Tibial nerve (tissue), 4 donors: ENCODE data around the gene ANO4. TPM values are rescaled to one million over a fixed set of nuclear protein-coding genes. Genes with fewer than 3 reads are reported as not detected.

Experiments
- DNase-seq, 2 donors: peaks; one replicate each; pipeline ENCODE4 v3.0.0-alpha.2; 2019; ENCODE audit warnings: low spot score in 2 of 2
- H3K27ac ChIP-seq, 4 donors: fragments of 200-600 bp; sonication (generic) in 3 of 4; one replicate each; pipeline ENCODE4 v1.5.1; 2017 to 2019; ENCODE audit warnings: mild to moderate bottlenecking in 1 of 4
- H3K27me3 ChIP-seq, 2 donors: fragments of 200-600 bp; sonication (generic) in 1 of 2; one replicate each; pipeline versions ENCODE4 v1.5.1 to v1.6.0; 2017 to 2019
- H3K36me3 ChIP-seq, 3 donors: fragments of 200-600 bp; sonication (generic); one replicate each; pipeline ENCODE4 v1.5.1; 2018 to 2019
- H3K4me1 ChIP-seq, 4 donors: fragments of 200-600 bp; sonication (generic) in 3 of 4; one replicate each; pipeline ENCODE4 v1.5.1; 2017 to 2019
- H3K4me3 ChIP-seq, 4 donors: fragments of 200-600 bp; sonication (generic) in 3 of 4; one replicate each; pipeline ENCODE4 v1.5.1; 2017 to 2019; ENCODE audit warnings: mild to moderate bottlenecking in 1 of 4, moderate library complexity in 1 of 4
- H3K9me3 ChIP-seq, 4 donors: fragments of 200-600 bp; sonication (generic) in 3 of 4; one replicate each; pipeline ENCODE4 v1.5.1; 2017 to 2019
- CTCF ChIP-seq, 5 experiments: fragments of 200-600 bp in 3 of 5; fragments of 450-650 bp in 2 of 5; sonication (generic) in 3 of 5; IDR thresholded peaks; one replicate each; pipeline ENCODE4 v1.5.1; 2016 to 2019; ENCODE audit warnings: antibody characterized with exemption in 5 of 5, mild to moderate bottlenecking in 3 of 5, moderate library complexity in 2 of 5
- EP300 ChIP-seq, 2 donors: sonication (generic); formaldehyde crosslinking; IDR thresholded peaks; one replicate each; pipeline ENCODE4 v1.6.1; 2017; ENCODE audit warnings: antibody characterized with exemption in 2 of 2, mild to moderate bottlenecking in 1 of 2
- POLR2A ChIP-seq, 2 donors: fragments of 450-650 bp; IDR thresholded peaks; one replicate each; pipeline ENCODE4 v1.6.1; 2017; ENCODE audit warnings: antibody characterized with exemption in 2 of 2, mild to moderate bottlenecking in 2 of 2, moderate library complexity in 2 of 2
- WGBS, 2 donors: methylation state at CpG; one replicate each; pipeline ENCODE4 v1.1.5; 2018; 5-methylcytosine and 5-hydroxymethylcytosine counted together
- total RNA-seq, 4 donors: library from RNA; depleted of rRNA; stranded (reverse); fragments of >200 nt; gene quantifications; one replicate each; pipeline ENCODE4 v1.1.0, GENCODE V29; 2016

Gene ANO4
- total RNA-seq, 4 donors from 2014 or later = 0.63 to 3.9 (median 1.3) TPM; not detected in 1

GRCh38 chr12:100974341-100974740 lies 179.8 kb downstream of the ANO4 start:
- DNase-seq = no peak
- no peaks in the 10 kb centered on the region for H3K4me1 ChIP-seq
- TF ChIP-seq CTCF (IDR thresholded peaks at IDR 0.05) (no peak), POLR2A (IDR thresholded peaks at IDR 0.05) (no peak), EP300 (IDR thresholded peaks at IDR 0.05) (no peak)
- H3K9me3 ChIP-seq = no peaks in the 10 kb centered on the region
- H3K4me3 ChIP-seq = no peak overlapping the region
- no peaks in the 10 kb centered on the region for H3K36me3 ChIP-seq
- 67 to 75% methylated on average over 3 of the region's 3 CpGs for WGBS, 2 donors
- no peak overlapping the region for H3K27ac ChIP-seq
- no peaks in the 10 kb centered on the region for H3K27me3 ChIP-seq

GRCh38 chr12:100974747-100975146 lies 180.2 kb downstream of the ANO4 start:
- H3K9me3 ChIP-seq = no peaks in the 10 kb centered on the region
- H3K4me3 ChIP-seq = no peak overlapping the region
- TF ChIP-seq POLR2A (IDR thresholded peaks at IDR 0.05) (no peak), CTCF (IDR thresholded peaks at IDR 0.05) (no peak), EP300 (IDR thresholded peaks at IDR 0.05) (no peak)
- no peaks in the 10 kb centered on the region for H3K27me3 ChIP-seq
- no peaks in the 10 kb centered on the region for H3K36me3 ChIP-seq
- no peaks in the 10 kb centered on the region for H3K4me1 ChIP-seq
- DNase-seq = no peak
- no peak overlapping the region for H3K27ac ChIP-seq
- WGBS, 2 donors = 83 to 85% methylated on average over 9 of the region's 9 CpGs

GRCh38 chr12:100976735-100977134 lies 182.2 kb downstream of the ANO4 start:
- 87 to 91% methylated on average over 1 of the region's 1 CpG for WGBS, 2 donors
- H3K36me3 ChIP-seq = no peaks in the 10 kb centered on the region
- H3K27ac ChIP-seq = no peak overlapping the region
- H3K9me3 ChIP-seq = no peaks in the 10 kb centered on the region
- H3K27me3 ChIP-seq = no peaks in the 10 kb centered on the region
- TF ChIP-seq POLR2A (IDR thresholded peaks at IDR 0.05) (no peak), EP300 (IDR thresholded peaks at IDR 0.05) (no peak), CTCF (IDR thresholded peaks at IDR 0.05) (no peak)
- H3K4me1 ChIP-seq = no peaks in the 10 kb centered on the region
- no peak for DNase-seq
- H3K4me3 ChIP-seq = no peak overlapping the region

GRCh38 chr12:100980856-100981255 lies 186.3 kb downstream of the ANO4 start:
- no peak for DNase-seq
- H3K27ac ChIP-seq = no peak overlapping the region
- no peaks in the 10 kb centered on the region for H3K36me3 ChIP-seq
- no peaks in the 10 kb centered on the region for H3K9me3 ChIP-seq
- no peaks in the 10 kb centered on the region for H3K4me1 ChIP-seq
- H3K4me3 ChIP-seq = no peak overlapping the region
- no peak for TF ChIP-seq EP300 (IDR thresholded peaks at IDR 0.05)
- no peak for TF ChIP-seq POLR2A (IDR thresholded peaks at IDR 0.05)
- no peak for TF ChIP-seq CTCF (IDR thresholded peaks at IDR 0.05)
- H3K27me3 ChIP-seq = no peaks in the 10 kb centered on the region
- 33 to 41% methylated on average over 1 of the region's 1 CpG for WGBS, 2 donors

- TF ChIP-seq EP300 (IDR thresholded peaks at IDR 0.05) (no peak), POLR2A (IDR thresholded peaks at IDR 0.05) (no peak), CTCF (IDR thresholded peaks at IDR 0.05) (no peak)
- H3K9me3 ChIP-seq = no peaks in the 10 kb centered on the region
- 85 to 90% methylated on average over 2 of the region's 2 CpGs for WGBS, 2 donors
- H3K4me1 ChIP-seq = peaks cover 0 to 3% (median 0%) of the 10 kb centered on the region in 4 donors
- no peaks in the 10 kb centered on the region for H3K27me3 ChIP-seq
- DNase-seq = no peak
- no peak overlapping the region for H3K27ac ChIP-seq
- H3K4me3 ChIP-seq = no peak overlapping the region
- H3K36me3 ChIP-seq = no peaks in the 10 kb centered on the region
Measured at GRCh38 chr12:100982511-100983183, 188.1 kb downstream of the ANO4 start.
